Endodermal cell (in vitro differentiated cells): ENCODE measurements around the gene TPP1. TPM values are rescaled to one million over a fixed set of nuclear protein-coding genes. Genes with fewer than 3 reads are reported as not detected.
A peak's percentile ranks its signal among the peaks of the same experiment; 100 is the strongest.

Experiments
- DNase-seq: peaks from one replicate; pipeline ENCODE4 v3.0.0-alpha.2; 2017
- H3K27ac ChIP-seq: 2 replicates; pipeline ENCODE4 v1.5.1; 2013; ENCODE audit warnings: mild to moderate bottlenecking, low read depth, low read length, moderate library complexity
- H3K27me3 ChIP-seq: 2 replicates; pipeline ENCODE4 v1.6.1; 2013; ENCODE audit warnings: mild to moderate bottlenecking, low read length, moderate library complexity; ENCODE audit not compliant: insufficient read depth, control insufficient read depth, poor library complexity, severe bottlenecking
- H3K36me3 ChIP-seq: 2 replicates; pipeline ENCODE4 v1.7.0; 2013; ENCODE audit warnings: mild to moderate bottlenecking, low read length, moderate library complexity; ENCODE audit not compliant: control insufficient read depth, insufficient read depth
- H3K4me1 ChIP-seq: one replicate; pipeline ENCODE4 v1.7.0; 2013; ENCODE audit warnings: low read length; ENCODE audit not compliant: control insufficient read depth, insufficient read depth
- H3K4me3 ChIP-seq: 2 replicates; pipeline ENCODE4 v1.5.1; 2013; ENCODE audit warnings: mild to moderate bottlenecking, low read length, moderate library complexity
- H3K9ac ChIP-seq: 2 replicates; pipeline ENCODE4 v1.6.1; 2013; ENCODE audit warnings: mild to moderate bottlenecking, low read length, moderate library complexity; ENCODE audit not compliant: poor library complexity, severe bottlenecking; ENCODE audit errors: extremely low read depth
- H3K9me3 ChIP-seq: 2 replicates; pipeline ENCODE4 v1.6.1; 2013; ENCODE audit warnings: mild to moderate bottlenecking, low read length, moderate library complexity; ENCODE audit not compliant: control insufficient read depth
- H3K27ac Mint-ChIP-seq: 2 replicates; pipeline ENCODE4 v1.8.0; 2020; ENCODE audit warnings: mixed read lengths
- H3K27me3 Mint-ChIP-seq: 2 replicates; pipeline ENCODE4 v1.8.0; 2021; ENCODE audit warnings: mild to moderate bottlenecking, mixed read lengths; ENCODE audit not compliant: insufficient read depth
- H3K36me3 Mint-ChIP-seq: 2 replicates; pipeline ENCODE4 v1.8.0; 2020; ENCODE audit warnings: low read depth, mixed read lengths
- H3K4me1 Mint-ChIP-seq: 2 replicates; pipeline ENCODE4 v1.8.0; 2020; ENCODE audit warnings: mixed read lengths
- H3K4me3 Mint-ChIP-seq: 2 replicates; pipeline ENCODE4 v1.8.0; 2020; ENCODE audit warnings: mild to moderate bottlenecking, moderate library complexity, mixed read lengths
- H3K9me3 Mint-ChIP-seq: 2 replicates; pipeline ENCODE4 v1.8.0; 2020; ENCODE audit warnings: mild to moderate bottlenecking, mixed read lengths
- WGBS, 2 experiments: methylation state at CpG; one replicate each; pipeline versions ENCODE4 v1.1.5 to v1.1.7; 2013; ENCODE audit warnings: missing lambda C conversion rate in 2 of 2, mixed read lengths in 1 of 2; ENCODE audit not compliant: insufficient coverage in 1 of 2, insufficient read length in 1 of 2; 5-methylcytosine and 5-hydroxymethylcytosine counted together
- total RNA-seq, 2 donors: library from RNA; stranded (reverse); fragmentation: NEBNext Ultra II Directional in 1 of 2; extraction: Animal tissue kit (Norgen Biotek cat#: 25700) in 1 of 2; gene quantifications; 2 replicates in 1 of 2; 3 replicates in 1 of 2; pipeline ENCODE4 v1.2.1, GENCODE V29; 2021
- TF ChIP-seq, protein P1 (sequence below): fragments of 200-600 bp; sonication (generic); conservative IDR thresholded peaks from 2 replicates; pipeline ENCODE4 v1.5.0; 2021; ENCODE audit warnings: antibody characterized with exemption, mild to moderate bottlenecking

TPP1 gene
- total RNA-seq, 2 donors from 2014 or later, result 68.3 to 71.0 TPM

- Histone ChIP-seq H3K9ac (no peak overlapping the region), H3K36me3 (no peaks in the 10 kb centered on the region), H3K4me3 (no peak overlapping the region), H3K27me3 (no peaks in the 10 kb centered on the region), H3K4me1 (no peaks in the 10 kb centered on the region), H3K27ac (no peak overlapping the region), H3K9me3 (no peaks in the 10 kb centered on the region)
- Mint-ChIP-seq H3K4me3 (no peak overlapping the region), H3K9me3 (no peaks in the 10 kb centered on the region), H3K36me3 (peaks cover 2% of the 10 kb centered on the region), H3K27me3 (peaks cover 1% of the 10 kb centered on the region), H3K27ac (no peak overlapping the region), H3K4me1 (peaks cover 7% of the 10 kb centered on the region)
- 95 to 100% methylated on average over 2 to 7 of the region's 7 CpGs for WGBS, 2 experiments
- DNase-seq, result no peak
- TF ChIP-seq, protein P1, sequence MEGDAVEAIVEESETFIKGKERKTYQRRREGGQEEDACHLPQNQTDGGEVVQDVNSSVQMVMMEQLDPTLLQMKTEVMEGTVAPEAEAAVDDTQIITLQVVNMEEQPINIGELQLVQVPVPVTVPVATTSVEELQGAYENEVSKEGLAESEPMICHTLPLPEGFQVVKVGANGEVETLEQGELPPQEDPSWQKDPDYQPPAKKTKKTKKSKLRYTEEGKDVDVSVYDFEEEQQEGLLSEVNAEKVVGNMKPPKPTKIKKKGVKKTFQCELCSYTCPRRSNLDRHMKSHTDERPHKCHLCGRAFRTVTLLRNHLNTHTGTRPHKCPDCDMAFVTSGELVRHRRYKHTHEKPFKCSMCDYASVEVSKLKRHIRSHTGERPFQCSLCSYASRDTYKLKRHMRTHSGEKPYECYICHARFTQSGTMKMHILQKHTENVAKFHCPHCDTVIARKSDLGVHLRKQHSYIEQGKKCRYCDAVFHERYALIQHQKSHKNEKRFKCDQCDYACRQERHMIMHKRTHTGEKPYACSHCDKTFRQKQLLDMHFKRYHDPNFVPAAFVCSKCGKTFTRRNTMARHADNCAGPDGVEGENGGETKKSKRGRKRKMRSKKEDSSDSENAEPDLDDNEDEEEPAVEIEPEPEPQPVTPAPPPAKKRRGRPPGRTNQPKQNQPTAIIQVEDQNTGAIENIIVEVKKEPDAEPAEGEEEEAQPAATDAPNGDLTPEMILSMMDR, result no peak
Measured at GRCh38 chr11:6567371-6567745, 51.9 kb downstream of the TPP1 start.

DNA sequence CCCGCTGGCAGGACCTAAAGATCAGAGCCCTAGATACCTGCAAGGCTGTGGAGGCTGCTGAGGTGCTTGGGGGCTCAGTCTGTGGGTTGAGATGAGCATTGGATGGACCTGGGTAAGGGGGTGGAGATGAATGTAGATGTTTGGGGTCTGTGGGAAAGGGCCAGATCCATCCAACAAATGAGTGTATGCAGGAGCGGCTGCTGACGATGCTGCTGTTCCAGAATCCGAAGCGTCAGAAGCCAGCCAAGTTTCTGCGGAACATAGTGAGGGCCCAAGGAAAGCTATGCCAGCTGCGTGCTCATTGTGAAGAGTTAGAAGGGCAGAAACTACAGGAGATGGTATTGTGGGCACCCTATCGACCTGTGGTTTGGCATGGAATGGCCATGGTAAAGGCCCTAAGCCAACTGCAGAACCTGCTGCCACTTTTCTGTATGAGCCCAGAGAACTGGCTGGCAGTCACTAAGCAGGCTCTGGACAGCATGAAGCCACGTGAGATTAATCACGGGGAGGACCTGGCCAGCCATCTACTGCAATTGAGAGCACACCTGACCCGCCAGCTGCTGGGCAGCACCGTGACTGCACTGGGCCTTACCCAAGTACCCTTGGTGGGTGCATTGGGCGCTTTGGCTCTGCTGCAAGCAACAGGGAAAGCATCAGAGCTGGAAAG, 52.4 kb downstream of the TPP1 start:
- Histone ChIP-seq H3K4me3 (no peak overlapping the region), H3K36me3 (no peaks in the 10 kb centered on the region), H3K9me3 (no peaks in the 10 kb centered on the region), H3K9ac (no peak overlapping the region), H3K4me1 (no peaks in the 10 kb centered on the region), H3K27me3 (no peaks in the 10 kb centered on the region), H3K27ac (no peak overlapping the region)
- Mint-ChIP-seq H3K36me3 (peaks cover 2% of the 10 kb centered on the region), H3K9me3 (no peaks in the 10 kb centered on the region), H3K4me1 (peaks cover 7% of the 10 kb centered on the region), H3K27ac (no peak overlapping the region), H3K27me3 (peaks cover 1% of the 10 kb centered on the region), H3K4me3 (no peak overlapping the region)
- DNase-seq, result peak; percentile 33
- TF ChIP-seq, protein P1, result no peak
- 80 to 87% methylated on average over 10 to 13 of the region's 13 CpGs for WGBS, 2 experiments

- no peak overlapping the region for H3K27ac Mint-ChIP-seq
Measured at GRCh38 chr11:6565988-6566703, 53.1 kb downstream of the TPP1 start.

More at GRCh38 chr11:6565988-6566703, 53.1 kb downstream of the TPP1 start:
- Mint-ChIP-seq H3K27me3 (no peaks in the 10 kb centered on the region), H3K4me1 (peaks cover 7% of the 10 kb centered on the region), H3K4me3 (no peak overlapping the region), H3K36me3 (no peaks in the 10 kb centered on the region), H3K9me3 (no peaks in the 10 kb centered on the region)
- H3K9ac ChIP-seq, result no peak overlapping the region
- WGBS, 2 experiments, result 94 to 95% methylated on average over 4 to 5 of the region's 5 CpGs
- no peaks in the 10 kb centered on the region for H3K36me3 ChIP-seq
- no peaks in the 10 kb centered on the region for H3K4me1 ChIP-seq
- peak; percentile 26 for DNase-seq
- TF ChIP-seq, protein P1, result no peak
- H3K27me3 ChIP-seq, result no peaks in the 10 kb centered on the region
- H3K9me3 ChIP-seq, result no peaks in the 10 kb centered on the region
- no peak overlapping the region for H3K27ac ChIP-seq
- no peak overlapping the region for H3K4me3 ChIP-seq
